HG02852 (cell line): ENCODE measurements around the gene NCAPH2.
A peak's percentile ranks its signal among the peaks of the same experiment; 100 is the strongest.
"Not testable (repeated sequence)": the region's sequence is repeated elsewhere in the genome, so short reads cannot be mapped to it uniquely, and the experiment has no call there.

Source experiments
- ATAC-seq: cut with Tn5 transposase; IDR thresholded peaks from one replicate; pipeline ENCODE4 v1.9.1; 2021; ENCODE audit warnings: mild to moderate bottlenecking, moderate library complexity; ENCODE audit not compliant: unreplicated experiment

The NCAPH2 gene

DNA sequence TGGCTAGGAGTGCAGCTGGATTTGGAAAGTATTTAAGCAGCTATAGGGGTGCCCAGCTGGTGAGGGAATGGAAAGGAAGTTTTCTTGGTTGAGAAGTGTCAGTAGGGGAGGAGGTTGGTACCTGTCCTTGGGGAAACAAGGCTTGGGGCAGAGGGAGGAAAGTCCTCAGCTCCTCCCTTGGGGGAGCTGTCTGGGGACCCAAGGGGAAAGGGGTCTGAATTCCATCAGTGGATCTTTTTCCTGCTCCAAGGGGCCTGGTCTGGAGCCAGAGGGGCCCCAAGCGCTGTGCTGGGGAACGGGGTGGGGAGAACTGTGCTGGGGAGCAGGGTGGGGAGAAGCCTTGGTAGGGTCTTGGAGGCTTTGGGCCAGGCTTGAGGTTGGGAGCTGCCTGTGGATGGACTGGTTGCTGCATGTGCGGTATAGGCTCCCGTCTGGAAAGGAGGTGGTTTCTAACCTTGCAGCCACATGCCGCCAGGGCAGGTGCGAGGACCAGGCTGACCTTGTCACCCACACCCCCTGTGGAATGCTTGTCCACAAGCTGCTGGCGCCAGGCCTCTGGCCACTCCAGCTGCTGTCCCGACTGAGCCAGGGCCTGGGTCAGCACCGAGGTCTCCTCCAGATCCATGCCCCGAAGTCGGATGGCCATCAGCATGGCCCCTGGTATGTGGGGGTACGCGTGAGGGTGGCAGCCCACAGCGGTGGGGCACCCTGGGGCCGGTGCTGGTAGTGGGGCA lies 20.8 kb downstream of the NCAPH2 start:
- ATAC-seq: no peak

DNA sequence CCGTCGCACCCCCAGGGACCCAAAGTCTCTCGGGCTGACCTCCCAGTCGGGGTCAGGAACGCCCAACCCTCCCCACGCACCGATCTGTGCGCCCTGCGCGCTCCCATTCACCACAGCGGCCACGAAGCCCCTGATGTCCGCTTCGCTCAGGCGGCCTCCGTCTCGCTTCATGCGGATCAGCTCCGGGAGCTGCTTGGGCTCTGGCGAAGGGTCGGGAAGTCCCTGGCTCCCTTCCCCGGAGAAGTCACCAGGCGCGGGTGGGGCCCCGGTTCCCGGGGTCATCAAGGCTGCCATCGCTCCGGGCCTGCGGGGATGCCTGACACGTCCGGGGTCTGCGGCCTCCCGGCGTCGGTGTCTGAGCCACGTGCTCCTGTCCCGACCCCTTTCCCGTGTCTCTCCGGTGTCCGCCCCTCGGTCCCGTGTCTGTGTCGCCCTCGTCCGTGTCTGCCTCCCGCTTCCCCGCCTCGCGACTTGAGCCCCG lies 21.4 kb downstream of the NCAPH2 start:
- ATAC-seq: no peak

GRCh38 chr22:50529897-50530579 lies 22.0 kb downstream of the NCAPH2 start, which contains the start of gene TYMP:
Gene TYMP, minus strand, starts transcription at chr22:50530012. Its CDS starts 303 bp downstream, at chr22:50529709.
- peak; percentile 16 for ATAC-seq

GRCh38 chr22:50530580-50530876 lies 22.5 kb downstream of the NCAPH2 start:
- ATAC-seq: no peak

DNA sequence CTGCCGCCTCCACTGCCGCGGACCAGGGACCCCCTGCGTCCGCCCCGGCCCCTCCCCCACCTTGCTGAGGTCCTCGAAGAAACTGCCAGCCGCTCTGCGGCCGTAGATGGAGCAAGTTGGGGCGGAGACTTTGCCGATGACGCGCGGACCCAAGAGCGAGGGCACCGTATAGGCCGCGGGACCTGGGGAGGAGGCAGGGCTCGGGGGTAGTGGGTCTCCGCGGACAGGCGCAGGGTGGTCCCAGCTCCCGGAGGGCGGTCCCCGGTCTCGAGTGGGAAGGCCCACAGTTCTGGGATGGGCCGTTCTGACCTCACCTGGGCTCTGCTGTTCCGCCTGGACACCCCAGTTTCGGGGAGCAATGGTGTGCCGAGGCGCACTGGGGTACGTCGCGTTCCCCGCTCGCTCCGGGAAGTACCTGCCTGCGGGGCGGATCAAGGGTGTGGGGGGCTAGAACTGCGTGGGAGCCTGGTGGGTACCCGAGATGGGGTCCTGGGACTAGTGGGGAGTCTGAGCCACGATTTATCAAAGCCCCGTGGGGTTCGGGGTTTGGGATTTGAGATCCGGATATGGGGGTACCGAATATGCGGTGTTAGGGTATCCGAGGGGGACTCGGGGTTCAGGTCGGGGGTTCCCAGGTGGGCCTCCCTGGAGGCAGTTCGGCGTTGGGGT lies 23.0 kb downstream of the NCAPH2 start:
- ATAC-seq: no peak

GRCh38 chr22:50531546-50531961 lies 23.5 kb downstream of the NCAPH2 start:
- no peak for ATAC-seq

DNA sequence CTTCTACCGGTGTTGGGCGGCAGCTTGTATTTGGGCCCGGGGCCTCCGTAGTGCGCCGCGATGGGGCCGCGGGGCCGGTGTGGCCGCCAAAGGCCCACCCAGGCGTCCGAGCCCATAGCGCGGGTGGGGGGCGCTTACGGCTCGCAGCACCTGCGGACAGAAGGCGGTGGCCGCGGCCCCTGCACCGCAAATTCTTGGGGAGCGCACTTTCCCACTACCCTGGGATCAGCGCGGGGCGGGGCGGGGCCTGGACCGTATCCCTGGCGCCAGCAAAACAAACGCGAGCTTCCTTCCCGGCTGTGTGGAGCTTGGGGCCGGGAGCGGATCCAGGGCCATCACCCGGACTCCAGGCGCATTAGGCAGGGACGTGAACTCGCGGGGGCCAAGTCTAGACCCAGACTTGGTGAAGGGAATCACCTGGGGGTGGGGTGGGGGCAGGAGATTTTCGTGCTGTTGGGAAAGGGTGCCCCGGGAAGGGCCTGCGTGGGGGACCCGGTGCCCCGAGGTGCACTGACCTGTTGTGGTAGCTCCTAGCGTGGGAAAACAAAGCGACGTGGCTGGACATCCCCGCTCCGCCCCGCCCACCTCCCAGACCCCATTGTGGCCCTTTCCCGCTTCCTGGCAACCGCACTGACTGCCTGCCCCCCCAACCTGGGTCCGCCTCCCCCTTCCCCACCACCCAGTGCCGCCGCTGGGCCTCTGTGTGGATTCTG lies 24.1 kb downstream of the NCAPH2 start:
- ATAC-seq: no peak

DNA sequence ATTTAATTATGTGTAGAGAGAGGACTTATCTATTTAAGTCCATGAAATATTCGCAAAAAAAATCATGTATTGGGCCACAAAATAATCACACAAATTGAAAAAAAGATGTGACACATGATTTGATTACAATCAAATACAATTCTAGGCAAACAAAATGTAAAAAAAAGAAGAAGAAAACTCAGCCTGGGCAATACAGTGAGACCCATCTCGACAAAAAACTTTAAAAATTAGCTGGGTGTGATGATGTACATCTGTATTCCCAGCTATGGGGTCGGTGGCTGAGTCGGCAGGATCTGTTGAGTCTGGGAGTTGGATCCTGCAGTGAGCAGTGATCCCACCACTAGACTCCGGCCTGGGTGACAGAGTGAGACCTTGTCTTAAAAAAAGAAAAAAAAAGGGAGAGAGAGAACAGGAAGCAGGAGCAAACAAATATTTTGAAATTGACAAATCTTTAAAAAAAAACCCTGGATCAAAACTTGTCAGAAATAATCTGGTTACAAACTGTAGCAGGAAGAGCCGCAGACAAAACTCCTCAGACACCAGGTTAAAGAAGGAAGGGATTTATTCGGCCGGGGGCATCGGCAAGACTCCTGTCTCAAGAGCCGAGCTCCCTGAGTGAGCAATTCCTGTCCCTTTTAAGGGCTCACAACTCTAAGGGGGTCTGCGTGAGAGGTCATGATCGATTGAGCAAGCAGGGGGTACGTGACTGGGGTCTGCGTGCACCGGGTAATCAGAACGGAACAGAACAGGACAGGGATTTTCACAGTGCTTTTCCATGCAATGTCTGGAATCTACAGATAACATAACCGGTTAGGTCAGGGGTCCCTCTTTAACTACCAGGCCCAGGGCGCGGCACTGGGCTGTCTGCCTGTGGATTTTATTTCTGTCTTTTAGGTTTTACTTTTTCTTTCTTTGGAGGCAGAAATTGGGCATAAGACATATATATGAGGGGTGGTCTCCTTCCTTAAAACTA lies 25.1 kb downstream of the NCAPH2 start:
- no peak for ATAC-seq

GRCh38 chr22:50533856-50534711 lies 26.1 kb downstream of the NCAPH2 start:
- not testable (repeated sequence) for ATAC-seq

DNA sequence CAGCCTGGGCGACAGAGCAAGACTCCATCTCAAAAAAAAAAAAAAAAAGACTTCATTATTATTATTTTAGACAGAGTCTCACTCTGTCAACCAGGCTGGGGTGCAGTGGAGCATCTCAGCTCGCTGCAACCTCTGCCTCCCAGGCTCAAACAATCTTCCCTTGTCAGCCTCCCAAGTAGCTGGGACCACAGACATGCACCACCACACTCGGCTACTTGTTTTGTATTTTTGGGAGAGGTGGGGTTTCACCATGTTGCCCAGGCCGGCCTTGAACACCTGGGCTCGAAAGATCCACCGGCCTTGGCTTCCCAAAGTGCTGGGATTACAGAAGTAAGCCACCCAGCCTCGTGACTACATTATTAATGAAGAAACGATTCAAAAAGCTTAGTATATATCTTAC lies 27.1 kb downstream of the NCAPH2 start:
- no peak for ATAC-seq

GRCh38 chr22:50536226-50536625 lies 28.2 kb downstream of the NCAPH2 start:
- no peak for ATAC-seq

DNA sequence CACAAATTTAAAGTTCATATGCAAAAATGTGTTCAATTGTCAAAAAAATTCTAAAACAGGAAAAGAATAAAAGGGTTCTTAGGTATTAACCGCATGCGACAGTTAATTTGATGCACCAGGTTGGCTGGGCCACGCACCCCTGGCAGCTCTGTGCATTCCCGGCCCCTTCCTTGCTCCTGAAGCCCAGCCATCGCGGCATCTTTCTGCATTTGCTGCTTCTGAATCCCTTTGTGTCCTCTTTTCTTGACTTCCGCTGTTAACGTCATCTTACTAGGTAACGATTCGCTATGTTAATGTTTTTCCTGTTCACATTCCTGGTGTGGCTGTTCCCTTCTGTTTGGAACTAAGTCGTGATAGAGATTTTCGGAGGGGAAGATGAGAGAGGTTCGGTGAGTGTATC lies 29.7 kb downstream of the NCAPH2 start:
- ATAC-seq: no peak

GRCh38 chr22:50540381-50540780 lies 32.4 kb downstream of the NCAPH2 start:
- ATAC-seq: no peak

- not testable (repeated sequence) for ATAC-seq
These were observed 33.6 kb downstream of the NCAPH2 start for GRCh38 chr22:50541667-50542026.

DNA sequence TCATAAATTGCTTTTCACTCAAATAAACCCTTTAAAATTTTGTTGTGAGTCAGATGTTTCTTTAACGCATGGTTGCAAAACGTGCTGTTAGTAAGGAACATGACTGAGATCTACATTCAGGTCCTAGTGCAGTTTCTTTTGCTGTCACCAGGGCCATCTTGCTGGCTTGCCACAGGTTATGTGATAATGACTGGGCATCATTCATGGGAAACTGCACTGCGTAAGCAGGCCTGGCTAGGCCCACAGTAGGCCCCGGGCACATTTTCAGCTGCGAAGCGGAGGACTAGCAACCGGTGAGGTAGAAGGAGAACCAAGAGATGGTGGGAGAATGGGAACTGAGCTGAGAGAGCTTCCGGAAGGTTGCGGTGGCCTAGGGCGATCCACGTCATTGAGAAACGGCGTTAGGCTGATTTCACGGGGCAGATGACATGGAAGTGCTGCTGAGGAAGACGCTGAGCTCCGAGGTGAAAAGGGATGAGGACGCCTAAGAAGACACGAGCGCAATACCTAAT lies 34.4 kb downstream of the NCAPH2 start:
- no peak for ATAC-seq

DNA sequence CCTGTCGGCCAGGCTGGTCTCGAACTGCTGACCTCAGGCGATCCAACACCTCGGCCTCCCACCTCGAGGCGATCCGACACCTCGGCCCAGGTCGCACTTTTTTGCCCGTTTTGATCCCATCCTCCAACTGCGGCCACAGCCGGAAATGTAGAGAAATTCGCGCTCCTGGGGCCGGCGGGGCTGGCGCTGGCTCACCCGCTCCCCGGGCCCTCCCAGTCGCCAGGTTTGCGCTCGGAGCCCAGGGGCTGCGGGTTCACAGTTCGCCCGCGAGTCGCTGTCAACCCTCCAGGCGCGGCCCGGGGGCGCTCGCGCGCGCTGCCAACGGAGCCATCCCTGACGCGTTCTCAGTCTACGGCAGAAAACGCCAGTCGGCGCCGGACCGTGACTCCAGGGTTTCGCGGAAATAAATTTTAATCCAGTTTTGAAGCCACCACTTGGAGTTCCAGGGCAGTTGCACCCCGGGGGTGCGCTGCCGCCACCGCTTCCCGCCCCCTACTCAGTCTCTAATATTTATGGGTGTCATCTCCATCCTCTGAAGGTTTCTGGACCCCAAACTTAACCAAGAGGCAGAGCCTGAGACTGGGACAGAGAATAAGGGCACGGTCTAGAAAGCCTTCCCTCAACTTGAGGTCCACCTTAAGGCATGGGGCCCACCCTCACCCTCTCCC lies 36.2 kb downstream of the NCAPH2 start:
- no peak for ATAC-seq

- no peak for ATAC-seq
These were observed 36.8 kb downstream of the NCAPH2 start for GRCh38 chr22:50544746-50545253.
